ENCODE data around the gene NSRP1. TPM values are rescaled to one million over a fixed set of nuclear protein-coding genes. Genes with fewer than 3 reads are reported as not detected.
"Not testable (repeated sequence)": the region's sequence is repeated elsewhere in the genome, so short reads cannot be mapped to it uniquely, and the experiment has no call there.

Gene NSRP1
- total and polyA plus RNA-seq, 4 donors = 12.9 to 29.2 (median 21.3) TPM

DNA sequence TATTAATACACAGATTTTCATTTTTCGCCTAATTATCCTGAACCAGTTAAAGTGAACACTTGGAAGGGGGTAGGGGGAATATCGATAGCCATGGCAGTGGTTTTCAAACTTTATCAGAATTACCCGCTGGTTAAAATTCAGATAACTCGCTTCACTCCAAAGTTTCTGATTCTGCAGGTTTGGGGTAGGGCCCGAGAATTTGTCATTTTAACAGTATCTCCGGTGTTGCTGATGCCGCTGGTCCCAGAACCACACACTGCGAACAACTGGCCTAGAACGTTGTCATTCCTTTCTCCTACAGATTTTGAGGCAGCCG, 313 bp upstream of the NSRP1 start:
- Histone ChIP-seq H3K27ac (ENCODE audit: low read depth, low read length) (peak overlapping the region; percentile 98), H3K27me3 (ENCODE audit: control insufficient read depth, insufficient read depth, low read length) (no peaks in the 10 kb centered on the region), H3K36me3 (ENCODE audit: control insufficient read depth, insufficient read depth, low read length) (peaks cover 4% of the 10 kb centered on the region), H3K4me1 (ENCODE audit: control insufficient read depth, insufficient read depth, low read length) (peaks cover 4% of the 10 kb centered on the region), H3K4me3 (ENCODE audit: low read depth, low read length) (peak overlapping the region; percentile 90), H3K9me3 (ENCODE audit: control insufficient read depth, insufficient read depth, low read length) (no peaks in the 10 kb centered on the region)
- no peak for DNase-seq (ENCODE audit: low read depth in 4 of 6, low spot score in 6 of 6)
- 4% methylated on average over 7 of the region's 10 CpGs for WGBS (ENCODE audit: insufficient coverage)

DNA sequence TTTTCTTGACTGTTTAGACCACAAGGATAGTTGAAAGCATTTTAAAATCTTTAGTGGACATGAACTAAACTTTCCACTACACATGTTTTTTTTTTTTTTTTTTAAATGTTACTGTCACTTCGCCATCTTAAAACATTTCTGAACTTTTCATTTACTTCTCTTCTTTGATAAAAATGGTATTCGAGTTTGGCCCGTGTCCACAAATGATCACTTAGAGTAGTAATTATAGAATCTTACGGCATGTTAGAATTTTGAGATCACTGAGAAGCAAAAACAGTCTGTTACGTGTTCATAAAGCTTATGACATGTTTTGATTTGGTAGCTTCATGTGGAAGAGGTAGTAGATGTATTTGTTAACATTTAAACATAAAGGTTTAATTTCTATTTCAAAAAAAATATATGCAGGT, 1.1 kb downstream of the NSRP1 start:
- Histone ChIP-seq H3K4me1 (ENCODE audit: control insufficient read depth, insufficient read depth, low read length) (peaks cover 4% of the 10 kb centered on the region), H3K27ac (ENCODE audit: low read depth, low read length) (peak overlapping the region; percentile 98), H3K4me3 (ENCODE audit: low read depth, low read length) (peak overlapping the region; percentile 90), H3K9me3 (ENCODE audit: control insufficient read depth, insufficient read depth, low read length) (no peaks in the 10 kb centered on the region), H3K36me3 (ENCODE audit: control insufficient read depth, insufficient read depth, low read length) (peaks cover 10% of the 10 kb centered on the region), H3K27me3 (ENCODE audit: control insufficient read depth, insufficient read depth, low read length) (no peaks in the 10 kb centered on the region)
- WGBS (ENCODE audit: insufficient coverage) = no CpG with 5 or more reads among the region's 5 CpGs
- DNase-seq (ENCODE audit: low read depth in 4 of 6, low spot score in 6 of 6) = peak in 1 of 6 donors; percentile 17

DNA sequence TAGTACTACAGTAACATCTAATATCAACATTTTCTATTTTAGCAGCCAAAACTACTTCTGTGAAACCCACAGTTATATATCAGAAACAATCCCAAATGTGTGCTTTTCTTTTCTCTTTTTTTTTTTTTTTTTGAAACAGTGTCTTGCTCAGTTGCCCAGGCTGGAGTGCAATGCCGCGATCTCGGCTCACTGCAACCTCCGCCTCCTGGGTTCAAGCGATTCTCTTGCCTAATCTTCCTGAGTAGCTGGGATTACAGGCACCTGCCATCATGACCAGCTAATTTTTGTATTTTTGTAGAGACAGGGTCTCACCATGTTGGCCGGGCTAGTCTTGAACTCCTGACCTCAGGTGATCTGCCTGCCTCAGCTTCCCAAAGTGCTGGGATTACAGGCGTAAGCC, 2.0 kb downstream of the NSRP1 start:
- not testable (repeated sequence) for H3K27ac ChIP-seq (ENCODE audit: low read depth, low read length); DNase-seq (ENCODE audit: low read depth in 4 of 6, low spot score in 6 of 6); H3K27me3 ChIP-seq (ENCODE audit: control insufficient read depth, insufficient read depth, low read length); H3K9me3 ChIP-seq (ENCODE audit: control insufficient read depth, insufficient read depth, low read length); H3K4me1 ChIP-seq (ENCODE audit: control insufficient read depth, insufficient read depth, low read length); H3K4me3 ChIP-seq (ENCODE audit: low read depth, low read length)
- peaks cover 10% of the 10 kb centered on the region for H3K36me3 ChIP-seq (ENCODE audit: control insufficient read depth, insufficient read depth, low read length)
- WGBS (ENCODE audit: insufficient coverage) = 100% methylated on average over 6 of the region's 7 CpGs

DNA sequence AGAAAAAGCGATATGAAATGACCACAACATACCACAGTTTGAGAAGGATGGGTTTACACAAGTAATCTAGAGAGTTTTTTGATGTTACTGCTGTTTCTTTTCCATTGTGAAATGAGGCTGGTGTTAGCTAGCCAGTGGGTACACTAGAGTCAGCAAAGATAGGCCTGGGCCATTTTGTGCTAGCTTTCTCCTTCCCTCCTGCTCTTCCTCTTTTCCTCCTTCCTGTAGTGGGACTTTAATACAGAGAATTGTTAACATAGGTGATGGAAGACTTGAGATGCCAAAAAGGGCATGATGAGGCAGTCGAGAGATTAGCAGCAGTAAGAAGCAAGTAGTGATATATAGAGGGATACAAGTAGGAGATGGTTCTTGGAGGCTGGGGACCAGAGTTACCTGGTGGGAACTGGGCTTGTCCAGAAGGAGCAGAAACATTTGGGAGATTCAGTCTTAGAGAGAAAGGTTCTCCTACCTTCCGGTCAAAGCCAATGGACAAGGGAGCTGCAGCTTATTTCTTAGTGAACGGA, 7.7 kb downstream of the NSRP1 start:
- H3K27ac ChIP-seq (ENCODE audit: low read depth, low read length) = no peak overlapping the region
- no peaks in the 10 kb centered on the region for H3K27me3 ChIP-seq (ENCODE audit: control insufficient read depth, insufficient read depth, low read length)
- no peaks in the 10 kb centered on the region for H3K4me1 ChIP-seq (ENCODE audit: control insufficient read depth, insufficient read depth, low read length)
- DNase-seq (ENCODE audit: low read depth in 4 of 6, low spot score in 6 of 6) = no peak
- H3K9me3 ChIP-seq (ENCODE audit: control insufficient read depth, insufficient read depth, low read length) = no peaks in the 10 kb centered on the region
- whole genome bisulfite sequencing (ENCODE audit: insufficient coverage) = 100% methylated on average over 1 of the region's 4 CpGs
- no peak overlapping the region for H3K4me3 ChIP-seq (ENCODE audit: low read depth, low read length)
- H3K36me3 ChIP-seq (ENCODE audit: control insufficient read depth, insufficient read depth, low read length) = peaks cover 10% of the 10 kb centered on the region

DNA sequence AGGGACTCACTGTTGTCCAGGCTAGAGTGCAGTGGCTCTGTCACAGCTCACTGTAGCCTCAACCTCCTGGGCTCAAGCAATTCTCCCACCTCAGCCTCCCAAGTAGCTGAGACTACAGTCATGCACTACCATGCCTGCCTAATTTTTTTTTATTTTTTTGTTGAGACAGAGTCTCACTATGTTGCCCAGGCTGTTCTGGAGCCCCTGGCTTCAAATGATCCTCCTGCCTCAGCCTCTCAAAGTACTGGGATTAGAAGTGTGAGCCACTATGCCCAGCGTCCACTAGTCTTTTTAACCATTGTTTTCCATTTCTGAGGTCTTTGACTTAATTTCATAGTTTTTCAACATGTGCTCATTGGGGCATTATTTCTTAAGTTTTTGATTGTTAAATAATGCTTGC, 13.5 kb downstream of the NSRP1 start:
- Histone ChIP-seq H3K4me1 (ENCODE audit: control insufficient read depth, insufficient read depth, low read length) (no peaks in the 10 kb centered on the region), H3K4me3 (ENCODE audit: low read depth, low read length) (no peak overlapping the region), H3K27ac (ENCODE audit: low read depth, low read length) (no peak overlapping the region), H3K36me3 (ENCODE audit: control insufficient read depth, insufficient read depth, low read length) (peaks cover 4% of the 10 kb centered on the region), H3K9me3 (ENCODE audit: control insufficient read depth, insufficient read depth, low read length) (no peaks in the 10 kb centered on the region), H3K27me3 (ENCODE audit: control insufficient read depth, insufficient read depth, low read length) (no peaks in the 10 kb centered on the region)
- DNase-seq (ENCODE audit: low read depth in 4 of 6, low spot score in 6 of 6) = no peak
- no CpG with 5 or more reads among the region's 1 CpG for WGBS (ENCODE audit: insufficient coverage)

DNA sequence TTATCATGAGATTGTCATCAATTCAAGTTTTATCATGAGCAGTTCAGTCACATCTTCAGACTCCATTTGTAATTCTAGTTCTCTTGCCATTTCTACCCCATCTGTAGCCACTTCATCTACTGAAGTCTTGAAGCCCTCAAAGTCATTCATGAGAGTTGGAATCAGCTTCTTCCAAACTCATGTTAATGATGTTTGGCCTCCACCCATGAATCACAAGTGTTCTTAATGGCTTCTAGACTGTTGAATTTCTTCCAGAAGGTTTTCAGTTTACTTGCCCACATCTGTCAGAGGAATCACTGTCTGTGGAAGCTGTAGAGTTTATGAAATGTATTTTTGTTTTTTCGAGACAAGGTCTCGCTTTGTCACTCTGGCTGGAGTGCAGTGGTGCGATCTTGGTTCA, 16.0 kb downstream of the NSRP1 start:
- peaks cover 12% of the 10 kb centered on the region for H3K36me3 ChIP-seq (ENCODE audit: control insufficient read depth, insufficient read depth, low read length)
- H3K9me3 ChIP-seq (ENCODE audit: control insufficient read depth, insufficient read depth, low read length) = no peaks in the 10 kb centered on the region
- no peaks in the 10 kb centered on the region for H3K27me3 ChIP-seq (ENCODE audit: control insufficient read depth, insufficient read depth, low read length)
- DNase-seq (ENCODE audit: low read depth in 4 of 6, low spot score in 6 of 6) = no peak
- no peak overlapping the region for H3K4me3 ChIP-seq (ENCODE audit: low read depth, low read length)
- H3K4me1 ChIP-seq (ENCODE audit: control insufficient read depth, insufficient read depth, low read length) = no peaks in the 10 kb centered on the region
- H3K27ac ChIP-seq (ENCODE audit: low read depth, low read length) = no peak overlapping the region
- WGBS (ENCODE audit: insufficient coverage) = 100% methylated on average over 2 of the region's 3 CpGs

DNA sequence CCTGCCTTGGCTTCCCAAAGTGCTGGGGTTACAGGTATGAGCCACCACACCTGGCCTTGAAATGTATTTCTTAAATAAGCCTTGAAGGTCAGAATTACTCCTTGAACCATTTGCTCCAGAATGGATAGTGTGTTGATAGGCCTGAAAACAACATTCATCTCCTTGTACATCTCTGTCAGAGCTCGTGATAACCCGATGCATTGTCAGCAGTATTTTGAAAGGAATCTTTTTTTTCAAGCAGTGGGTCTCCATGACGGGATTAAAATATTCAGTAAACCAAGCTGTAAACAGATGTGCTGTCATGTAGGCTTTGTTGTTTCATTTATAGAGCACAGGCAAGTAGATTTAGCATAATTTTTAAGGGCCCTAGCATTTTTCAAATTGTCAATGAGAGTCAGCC, 16.6 kb downstream of the NSRP1 start:
- H3K4me3 ChIP-seq (ENCODE audit: low read depth, low read length) = no peak overlapping the region
- no peaks in the 10 kb centered on the region for H3K4me1 ChIP-seq (ENCODE audit: control insufficient read depth, insufficient read depth, low read length)
- H3K27me3 ChIP-seq (ENCODE audit: control insufficient read depth, insufficient read depth, low read length) = no peaks in the 10 kb centered on the region
- DNase-seq (ENCODE audit: low read depth in 4 of 6, low spot score in 6 of 6) = no peak
- 100% methylated on average over 1 of the region's 3 CpGs for WGBS (ENCODE audit: insufficient coverage)
- peaks cover 9% of the 10 kb centered on the region for H3K36me3 ChIP-seq (ENCODE audit: control insufficient read depth, insufficient read depth, low read length)
- no peaks in the 10 kb centered on the region for H3K9me3 ChIP-seq (ENCODE audit: control insufficient read depth, insufficient read depth, low read length)
- H3K27ac ChIP-seq (ENCODE audit: low read depth, low read length) = no peak overlapping the region

DNA sequence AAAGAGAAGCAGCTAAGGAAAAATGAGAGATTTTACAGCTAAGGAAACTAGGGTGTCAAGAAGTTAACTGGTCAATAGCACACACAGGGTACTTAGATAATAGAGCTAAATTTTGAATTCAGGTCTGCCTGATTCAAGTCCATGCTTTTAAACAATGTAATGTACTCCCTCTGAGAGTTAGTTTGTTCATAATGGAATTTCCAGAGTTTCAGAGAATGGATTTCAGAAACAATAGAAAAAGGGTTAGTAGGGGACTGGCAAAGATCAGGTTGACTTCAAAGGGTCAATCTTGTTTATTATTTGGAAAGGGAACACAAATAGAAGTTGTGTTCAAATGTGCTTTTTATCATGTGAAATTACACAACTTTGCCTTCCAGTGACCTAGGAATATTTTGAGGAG, 17.9 kb downstream of the NSRP1 start:
- Histone ChIP-seq H3K27me3 (ENCODE audit: control insufficient read depth, insufficient read depth, low read length) (no peaks in the 10 kb centered on the region), H3K36me3 (ENCODE audit: control insufficient read depth, insufficient read depth, low read length) (peaks cover 9% of the 10 kb centered on the region), H3K9me3 (ENCODE audit: control insufficient read depth, insufficient read depth, low read length) (no peaks in the 10 kb centered on the region), H3K4me3 (ENCODE audit: low read depth, low read length) (no peak overlapping the region), H3K4me1 (ENCODE audit: control insufficient read depth, insufficient read depth, low read length) (no peaks in the 10 kb centered on the region), H3K27ac (ENCODE audit: low read depth, low read length) (no peak overlapping the region)
- DNase-seq (ENCODE audit: low read depth in 4 of 6, low spot score in 6 of 6) = no peak

DNA sequence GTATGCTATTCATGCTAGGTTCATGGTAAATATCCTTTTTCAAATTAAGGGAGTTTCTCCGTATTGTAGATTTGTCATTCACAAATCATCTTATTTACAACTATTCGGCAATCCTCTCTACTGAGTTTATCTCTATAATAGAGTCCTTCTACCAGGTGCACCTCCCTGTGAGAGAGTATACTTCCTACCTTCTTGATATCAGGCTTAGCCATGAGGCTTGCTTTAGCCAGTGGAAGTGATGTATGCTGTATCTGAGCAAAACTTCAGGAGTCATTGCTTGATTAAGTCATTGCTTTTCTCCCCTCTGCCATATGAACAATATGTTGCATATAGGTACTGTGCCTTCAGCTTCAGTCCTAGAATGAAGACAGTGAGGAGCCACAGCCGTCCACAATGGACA, 20.5 kb downstream of the NSRP1 start:
- DNase-seq (ENCODE audit: low read depth in 4 of 6, low spot score in 6 of 6) = no peak
- no CpG with 5 or more reads among the region's 3 CpGs for WGBS (ENCODE audit: insufficient coverage)
- no peak overlapping the region for H3K27ac ChIP-seq (ENCODE audit: low read depth, low read length)
- no peaks in the 10 kb centered on the region for H3K27me3 ChIP-seq (ENCODE audit: control insufficient read depth, insufficient read depth, low read length)
- peaks cover 9% of the 10 kb centered on the region for H3K36me3 ChIP-seq (ENCODE audit: control insufficient read depth, insufficient read depth, low read length)
- no peak overlapping the region for H3K4me3 ChIP-seq (ENCODE audit: low read depth, low read length)
- no peaks in the 10 kb centered on the region for H3K9me3 ChIP-seq (ENCODE audit: control insufficient read depth, insufficient read depth, low read length)
- H3K4me1 ChIP-seq (ENCODE audit: control insufficient read depth, insufficient read depth, low read length) = no peaks in the 10 kb centered on the region

DNA sequence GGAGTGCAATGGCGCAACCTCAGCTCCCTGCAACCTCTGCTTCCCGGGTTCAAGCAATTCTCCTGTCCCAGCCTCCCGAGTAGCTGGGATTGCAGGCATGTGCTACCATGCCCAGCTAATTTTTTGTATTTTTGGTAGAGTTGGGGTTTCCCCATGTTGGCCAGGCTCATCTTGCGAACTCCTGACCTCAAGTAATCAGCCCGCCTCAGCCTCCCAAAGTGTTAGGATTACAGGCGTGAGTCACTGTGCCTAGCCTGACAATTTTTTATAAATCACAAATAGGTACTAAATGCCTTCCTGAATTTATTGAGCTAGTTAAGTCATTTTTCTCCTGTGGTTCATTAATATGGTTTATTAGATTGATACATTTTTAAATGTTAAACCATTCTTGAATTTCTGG, 31.2 kb downstream of the NSRP1 start:
- not testable (repeated sequence) for H3K36me3 ChIP-seq (ENCODE audit: control insufficient read depth, insufficient read depth, low read length); H3K27ac ChIP-seq (ENCODE audit: low read depth, low read length); H3K4me3 ChIP-seq (ENCODE audit: low read depth, low read length); H3K4me1 ChIP-seq (ENCODE audit: control insufficient read depth, insufficient read depth, low read length); H3K9me3 ChIP-seq (ENCODE audit: control insufficient read depth, insufficient read depth, low read length); DNase-seq (ENCODE audit: low read depth in 4 of 6, low spot score in 6 of 6); H3K27me3 ChIP-seq (ENCODE audit: control insufficient read depth, insufficient read depth, low read length)
- WGBS (ENCODE audit: insufficient coverage) = 94% methylated on average over 3 of the region's 6 CpGs

Data from spinal cord (tissue), 10 donors.